Activated naive CD8-positive, alpha-beta T cell treated with anti-CD3 and anti-CD28 coated beads, Interleukin-2, amount 50 U/mL, for 16 hours (primary cell): ENCODE measurements around the gene SYP.
"Not testable (repeated sequence)": the region's sequence is repeated elsewhere in the genome, so short reads cannot be mapped to it uniquely, and the experiment has no call there.

ENCODE experiments used
- DNase-seq: peaks from one replicate; pipeline ENCODE4 v3.0.0-alpha.2; 2020; ENCODE audit warnings: low read depth, low spot score

The SYP gene

DNA sequence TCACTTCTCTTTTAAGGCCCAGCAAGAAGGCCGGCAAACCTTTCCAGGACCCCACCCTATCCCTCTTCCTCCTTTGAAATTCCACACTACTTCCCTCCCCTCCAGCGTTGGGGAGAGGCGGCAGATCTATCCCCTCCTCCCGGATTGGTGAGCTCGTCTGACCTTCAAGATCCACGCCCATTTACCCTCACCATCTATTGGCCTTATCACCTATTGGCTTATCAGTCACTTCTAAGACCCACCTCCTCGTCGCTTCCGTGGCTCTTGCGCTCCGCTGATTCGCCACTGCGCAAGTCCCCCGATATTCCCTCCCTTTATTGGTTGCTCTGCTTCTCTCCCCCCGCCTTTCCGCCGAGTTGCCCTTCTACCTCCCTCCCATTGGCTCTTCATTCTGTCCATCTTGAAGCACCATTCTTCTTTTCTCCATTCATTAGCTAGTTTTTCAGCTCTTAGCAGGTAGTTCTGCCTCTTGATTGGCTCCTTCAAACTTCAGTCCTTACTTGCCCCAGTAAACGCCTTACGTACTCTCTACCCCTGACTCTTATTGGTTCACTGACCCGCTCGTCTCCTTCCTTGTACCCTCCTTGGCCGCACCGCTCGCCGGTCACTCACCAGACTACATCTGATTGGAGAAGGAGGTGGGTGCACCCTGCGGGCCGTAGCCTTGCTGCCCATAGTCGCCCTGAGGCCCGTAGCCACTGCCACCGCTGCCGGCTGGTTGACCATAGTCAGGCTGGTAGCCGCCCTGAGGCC is 9.0 kb downstream of the SYP start:
- DNase-seq = peak; percentile 46

DNA sequence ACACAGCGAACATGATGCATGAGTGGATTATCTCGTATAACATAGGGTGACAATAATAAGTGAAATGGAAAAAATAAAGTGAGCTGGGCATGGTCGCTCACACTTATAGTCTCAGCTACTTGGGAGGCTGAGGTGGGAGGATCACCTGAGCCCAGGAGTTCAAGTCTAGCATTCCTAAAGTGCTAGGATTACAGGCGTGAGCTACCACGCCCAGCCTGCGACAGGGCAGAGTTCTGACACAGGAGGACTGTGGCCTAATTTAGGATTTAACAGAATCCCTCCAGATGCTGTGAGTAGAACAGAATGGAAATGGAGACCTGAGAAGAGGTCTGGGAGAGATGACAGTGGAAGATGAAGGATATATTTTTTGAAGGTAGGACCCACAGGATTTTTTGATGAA is 10.4 kb downstream of the SYP start:
- DNase-seq = no peak

DNA sequence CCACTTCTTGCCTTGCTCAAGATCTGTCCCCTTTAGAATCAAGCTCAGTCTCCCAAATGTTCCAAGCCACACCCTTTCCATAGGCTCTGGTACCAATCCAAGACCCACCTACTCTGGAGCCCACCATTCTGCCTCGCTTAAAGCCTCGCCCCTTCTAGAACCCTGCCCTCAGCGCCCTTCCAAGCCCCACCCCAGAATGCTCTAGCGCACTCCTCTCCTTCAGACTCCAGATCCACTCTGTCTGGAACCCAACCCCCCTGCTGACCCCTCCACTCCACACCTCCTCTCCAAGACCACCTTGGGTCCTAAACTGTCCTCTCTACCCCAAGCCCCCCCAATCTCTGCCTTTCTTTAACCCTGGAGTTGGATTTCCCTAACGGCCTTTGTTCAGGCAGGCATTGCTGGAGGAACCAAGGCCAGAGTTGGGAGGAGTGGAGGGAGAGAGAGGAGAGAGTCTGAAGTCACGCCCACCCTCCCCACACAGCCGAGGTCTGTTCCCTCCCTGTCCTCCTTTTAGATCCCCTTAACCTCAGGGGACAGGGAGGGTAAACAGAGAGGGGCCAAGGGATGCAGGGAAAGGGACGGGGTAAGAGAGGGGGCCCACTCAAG is 11.4 kb downstream of the SYP start:
- no peak for DNase-seq

DNA sequence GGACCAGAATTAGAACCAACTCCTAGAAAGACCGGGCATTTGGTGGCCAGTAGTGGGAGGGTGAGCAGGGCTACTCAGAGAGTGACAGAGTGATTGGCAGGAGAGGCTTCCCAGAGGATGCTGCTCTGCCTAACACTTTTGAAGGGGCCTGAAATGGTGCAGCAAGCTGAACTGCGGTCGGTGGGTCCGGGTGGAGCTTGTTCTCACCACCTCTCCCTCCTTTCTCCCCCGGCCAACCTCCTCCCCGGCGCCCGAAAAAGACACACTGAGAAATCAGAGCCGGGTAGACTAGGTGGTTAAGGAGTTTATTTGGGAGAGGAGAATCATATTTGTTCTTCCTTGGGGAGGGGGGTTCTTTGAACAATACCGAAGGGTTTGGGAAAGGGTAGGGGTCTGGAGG is 12.5 kb downstream of the SYP start:
- no peak for DNase-seq

DNA sequence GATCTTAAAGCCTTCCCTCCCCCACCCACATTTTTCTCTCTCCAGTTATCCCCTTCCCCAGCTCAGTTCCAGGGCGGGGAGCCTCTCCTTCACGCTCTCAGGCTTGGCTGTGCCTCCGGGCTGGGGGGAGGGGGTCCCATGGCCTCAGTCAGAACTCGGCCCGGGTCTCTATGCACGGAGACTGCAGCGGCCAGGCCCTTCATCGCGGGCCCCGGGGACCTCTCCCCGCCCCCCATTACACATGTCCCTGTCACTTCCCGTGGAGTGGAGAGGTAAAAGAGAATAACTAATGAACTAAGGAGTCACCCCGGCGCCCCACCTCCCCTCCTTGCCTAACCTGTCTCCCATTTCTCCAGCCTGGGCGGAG is 13.0 kb downstream of the SYP start:
- no peak for DNase-seq

DNA sequence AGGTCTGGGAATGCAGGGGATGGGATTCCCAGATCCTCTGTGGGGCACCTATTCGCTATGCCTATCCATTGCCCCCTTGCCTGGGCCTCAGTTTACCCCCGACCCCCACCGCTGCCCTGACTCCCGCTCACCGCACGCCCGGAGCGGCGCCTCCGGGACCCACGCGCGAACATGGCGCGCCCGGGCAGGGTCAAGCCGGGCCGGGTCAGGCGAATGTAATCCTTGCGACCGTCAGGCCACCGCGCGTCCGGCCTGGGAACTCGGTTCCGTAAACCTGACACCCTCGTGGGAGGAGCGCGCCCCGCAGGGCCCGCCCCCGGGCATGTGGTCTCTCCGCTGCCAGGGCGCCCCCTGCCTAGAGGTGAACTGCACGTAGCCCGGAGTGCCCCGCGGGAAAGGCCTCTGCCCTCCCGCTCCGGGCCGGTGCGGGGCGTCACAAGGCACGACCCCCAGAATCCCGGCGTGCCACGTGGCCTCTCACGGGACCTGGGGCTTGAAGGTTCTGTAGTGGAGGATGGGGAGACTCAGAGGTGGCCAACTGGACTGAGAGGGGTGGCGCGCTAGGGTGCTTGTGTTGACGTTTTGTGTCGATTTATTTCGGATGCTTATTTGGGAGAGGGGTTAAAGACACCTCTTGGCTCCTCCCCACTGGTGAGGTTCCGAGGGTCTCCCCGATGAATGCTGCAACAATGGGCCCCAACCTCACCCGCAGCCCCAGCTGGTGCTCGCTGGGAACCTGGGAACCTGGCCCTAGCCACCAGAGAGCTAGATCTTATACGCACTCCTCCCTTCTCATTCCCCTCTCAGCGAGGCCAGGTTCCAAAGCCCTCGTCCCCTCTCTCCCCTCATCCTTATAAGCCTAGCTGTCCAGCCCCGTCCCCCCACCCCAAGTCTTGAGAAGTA is 13.6 kb downstream of the SYP start, which contains the start of gene PRICKLE3:
PRICKLE3 (minus strand) TSS at position 249 of the 903 bp plus-strand sequence; CDS start at position 173, 76 bp downstream.
- no peak for DNase-seq

DNA sequence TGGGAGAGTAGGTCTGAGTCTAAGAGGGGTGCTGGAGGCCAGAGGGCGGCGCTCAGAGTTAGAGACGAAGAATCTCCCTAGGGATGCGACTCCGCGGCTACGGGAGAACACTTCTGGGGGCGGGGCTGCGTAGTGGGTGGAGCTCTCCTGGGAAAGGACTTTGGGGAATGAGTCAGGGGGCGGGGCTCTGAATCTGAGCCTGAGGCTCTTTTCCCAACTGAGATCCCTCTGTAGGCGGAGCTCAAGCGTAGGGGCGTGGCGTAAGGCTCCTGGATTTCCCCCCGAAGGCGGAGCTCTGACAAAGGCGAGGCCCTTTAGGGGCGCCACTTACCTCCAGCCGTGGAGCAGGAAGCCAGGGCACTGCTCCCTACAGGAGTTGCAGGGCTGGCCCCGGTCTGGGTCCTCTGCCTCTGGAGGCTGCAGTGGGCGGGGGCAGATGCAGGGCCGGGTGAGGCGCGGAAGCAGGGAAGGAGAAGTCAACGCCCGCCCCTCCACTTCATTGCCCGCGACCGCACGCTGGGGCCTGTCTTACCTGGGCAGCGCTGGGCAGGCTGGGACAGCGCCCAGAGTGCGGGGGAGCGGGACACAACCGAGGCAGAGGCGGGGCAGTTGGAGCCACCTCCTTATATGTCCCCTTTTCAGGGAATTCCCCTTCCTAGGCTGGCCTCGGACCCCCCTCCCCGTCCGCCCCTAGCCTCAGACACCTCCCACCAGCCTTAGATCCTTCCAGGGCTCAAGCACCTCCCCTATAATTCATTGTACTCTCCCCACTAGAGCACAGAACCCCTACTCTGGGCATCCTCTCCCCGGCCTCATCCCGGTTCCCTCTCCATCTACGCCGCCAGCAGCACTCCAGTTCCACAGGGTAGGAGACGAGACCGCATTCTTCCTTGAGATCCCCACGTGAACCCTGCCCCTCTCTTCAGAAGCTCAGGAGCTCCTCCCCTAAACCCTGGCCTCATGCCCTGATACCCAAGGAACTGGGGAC is 15.4 kb downstream of the SYP start:
- no peak for DNase-seq

DNA sequence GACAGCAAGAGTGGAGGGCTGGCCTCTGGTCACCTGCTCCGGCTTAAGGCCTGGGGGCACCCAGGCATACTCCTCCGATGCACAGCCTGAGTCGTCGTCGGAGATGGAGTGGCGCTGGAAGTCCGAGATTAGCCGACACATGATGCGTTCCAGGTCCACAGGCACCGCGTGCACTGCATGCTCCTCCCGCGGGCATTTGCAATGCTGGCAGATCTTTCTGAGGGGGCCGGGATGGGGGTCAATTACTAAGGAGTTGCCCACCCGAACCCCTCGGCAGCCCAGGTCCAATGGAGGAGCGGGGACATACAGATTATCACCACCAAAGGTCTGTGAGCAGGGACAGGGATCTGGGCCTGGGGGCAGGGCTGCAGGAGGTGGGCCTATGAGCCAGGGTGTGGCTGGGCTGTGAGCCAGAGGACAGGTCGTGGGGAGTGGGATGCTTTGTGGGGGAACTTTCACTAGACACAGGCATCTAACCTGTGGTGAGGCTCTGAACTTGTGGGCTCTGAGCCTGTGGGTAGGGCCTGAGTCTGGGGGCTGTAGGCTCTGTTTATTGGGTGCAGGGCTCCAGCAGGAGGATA is 16.2 kb downstream of the SYP start:
- no peak for DNase-seq

DNA sequence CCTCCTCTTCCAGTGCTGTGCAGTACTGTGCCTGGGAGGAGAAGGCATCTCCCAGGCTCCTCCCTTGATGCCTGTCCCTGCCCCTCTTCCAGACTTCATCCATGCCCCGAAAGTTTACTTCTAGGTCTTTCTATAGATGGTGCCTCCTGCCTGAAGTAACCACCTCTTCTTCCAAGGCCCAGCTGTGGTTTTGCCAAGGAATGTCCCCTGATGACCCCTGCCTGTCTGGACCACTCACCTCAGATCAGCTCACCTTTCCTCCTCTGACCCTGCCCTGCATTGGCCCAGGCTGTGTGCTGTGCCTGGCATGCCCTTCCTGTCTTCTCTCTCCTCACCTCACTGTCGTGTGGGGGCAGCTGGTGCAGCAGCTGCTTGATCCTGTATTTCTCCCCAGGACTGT is 20.6 kb downstream of the SYP start:
- DNase-seq = no peak

DNA sequence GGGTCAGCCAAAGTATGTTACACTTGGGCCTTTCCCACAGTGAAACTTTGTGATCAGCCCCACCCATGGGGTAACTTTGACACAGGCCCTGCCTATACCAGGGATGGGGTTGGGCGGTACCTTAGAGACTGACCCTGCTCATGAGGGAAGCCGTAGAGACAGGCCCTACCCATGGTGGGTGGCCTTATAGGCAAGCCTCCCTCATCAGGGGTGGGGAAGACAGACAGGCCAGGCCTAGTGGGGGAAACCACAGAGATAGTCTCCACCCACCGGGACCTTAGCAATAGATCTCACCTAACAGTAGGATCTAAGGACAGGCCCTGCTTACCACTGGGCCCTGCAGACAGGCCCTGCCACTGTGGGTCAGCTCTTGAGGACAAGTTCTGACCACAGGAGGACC is 21.5 kb downstream of the SYP start:
- DNase-seq = no peak

DNA sequence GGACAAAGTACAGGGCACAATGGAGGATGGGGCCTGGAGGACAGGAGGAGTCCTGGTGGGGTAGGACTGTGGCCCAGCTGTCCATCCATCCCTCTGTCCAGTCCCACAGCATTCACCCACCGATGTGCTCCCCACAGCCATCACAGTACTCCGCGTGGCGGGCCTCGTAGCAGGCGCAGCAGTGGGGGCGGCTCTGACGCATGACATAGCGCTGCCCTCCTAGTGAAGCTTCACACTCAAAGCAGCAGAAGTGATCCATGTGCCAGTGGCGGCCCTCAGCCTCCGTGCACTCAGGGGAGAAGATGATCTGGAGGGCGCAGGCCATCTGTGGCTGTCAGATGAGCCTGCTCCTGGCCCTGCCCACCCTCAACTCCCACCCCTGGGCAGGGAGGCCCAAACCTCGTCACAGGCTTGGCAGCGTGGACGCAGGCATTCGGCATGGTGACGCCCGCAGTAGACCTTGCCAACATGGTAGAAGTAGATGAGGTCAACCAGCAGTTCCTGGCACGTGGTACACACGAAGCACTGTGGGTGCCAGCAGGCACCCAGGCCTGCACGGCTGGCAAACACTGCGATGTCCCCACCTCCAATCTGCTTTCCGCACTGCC is 22.0 kb downstream of the SYP start:
- no peak for DNase-seq

DNA sequence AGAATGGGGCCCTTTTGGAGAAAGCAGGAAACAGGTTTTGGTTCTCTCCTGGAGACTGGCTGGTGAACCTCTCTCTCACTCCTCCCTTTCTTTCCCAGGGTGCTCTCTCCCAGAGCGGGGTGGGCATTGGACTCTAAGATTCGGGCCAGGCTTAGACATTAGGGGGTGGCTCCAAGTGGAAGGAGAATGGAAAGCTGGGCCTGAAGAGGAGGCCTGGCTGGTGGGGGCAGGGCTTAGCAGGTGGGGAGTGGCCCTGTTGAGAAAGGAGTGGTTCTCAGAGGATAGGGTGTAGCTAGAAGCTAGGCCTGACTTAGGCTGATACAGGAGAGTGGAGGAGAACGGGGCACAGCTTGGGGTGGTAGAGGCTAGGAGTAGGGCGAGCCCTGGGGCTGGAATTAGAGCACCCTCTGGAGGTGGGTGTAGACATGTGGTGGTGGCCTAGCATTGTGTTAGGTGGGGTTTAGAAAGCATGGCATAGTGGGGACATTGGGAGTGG is 22.6 kb downstream of the SYP start:
- DNase-seq = no peak

DNA sequence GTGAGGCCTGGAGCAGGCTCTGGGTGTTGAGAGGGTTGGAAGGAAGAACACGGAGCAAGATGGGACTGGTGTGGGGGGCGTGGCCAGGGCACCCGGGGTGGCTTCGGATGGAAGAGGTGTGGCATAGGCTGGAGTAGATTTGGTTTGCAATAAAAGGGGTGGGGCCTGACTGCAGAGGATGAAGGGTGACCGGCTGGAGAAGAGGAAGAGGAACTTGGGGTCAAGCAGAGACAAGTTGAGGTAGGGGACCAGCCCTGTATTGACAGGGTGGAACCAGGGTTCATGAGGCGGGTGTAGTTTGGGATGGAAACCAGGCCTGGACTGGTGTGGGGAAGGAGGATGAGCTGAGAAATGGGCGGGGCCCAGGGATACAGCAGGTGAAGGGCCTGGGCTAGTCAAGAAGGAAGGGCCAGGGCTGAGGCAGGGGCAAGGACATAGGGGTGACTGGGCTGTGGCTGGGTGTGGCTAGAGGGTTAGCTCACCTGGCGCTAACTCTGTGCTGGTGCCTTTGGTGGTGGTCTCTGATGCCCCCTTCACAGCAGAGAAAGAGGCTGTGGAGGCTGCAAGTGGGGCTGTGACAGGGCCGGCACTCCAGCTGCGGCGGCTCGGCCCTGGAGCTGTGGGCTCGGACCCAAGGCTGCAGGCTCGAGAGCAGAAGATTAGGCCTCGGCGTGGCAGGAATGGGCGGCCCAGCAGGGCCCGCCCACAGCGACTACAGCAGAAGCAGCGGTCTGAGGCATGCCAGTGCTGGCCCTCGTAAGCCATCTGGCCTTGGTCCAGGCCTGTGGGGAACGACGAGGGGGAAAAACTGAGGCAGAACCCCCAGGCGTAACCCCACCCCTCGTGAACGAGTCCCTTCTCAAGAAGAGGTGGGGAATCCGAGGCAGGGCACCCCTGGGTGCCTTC is 23.3 kb downstream of the SYP start:
- no peak for DNase-seq

DNA sequence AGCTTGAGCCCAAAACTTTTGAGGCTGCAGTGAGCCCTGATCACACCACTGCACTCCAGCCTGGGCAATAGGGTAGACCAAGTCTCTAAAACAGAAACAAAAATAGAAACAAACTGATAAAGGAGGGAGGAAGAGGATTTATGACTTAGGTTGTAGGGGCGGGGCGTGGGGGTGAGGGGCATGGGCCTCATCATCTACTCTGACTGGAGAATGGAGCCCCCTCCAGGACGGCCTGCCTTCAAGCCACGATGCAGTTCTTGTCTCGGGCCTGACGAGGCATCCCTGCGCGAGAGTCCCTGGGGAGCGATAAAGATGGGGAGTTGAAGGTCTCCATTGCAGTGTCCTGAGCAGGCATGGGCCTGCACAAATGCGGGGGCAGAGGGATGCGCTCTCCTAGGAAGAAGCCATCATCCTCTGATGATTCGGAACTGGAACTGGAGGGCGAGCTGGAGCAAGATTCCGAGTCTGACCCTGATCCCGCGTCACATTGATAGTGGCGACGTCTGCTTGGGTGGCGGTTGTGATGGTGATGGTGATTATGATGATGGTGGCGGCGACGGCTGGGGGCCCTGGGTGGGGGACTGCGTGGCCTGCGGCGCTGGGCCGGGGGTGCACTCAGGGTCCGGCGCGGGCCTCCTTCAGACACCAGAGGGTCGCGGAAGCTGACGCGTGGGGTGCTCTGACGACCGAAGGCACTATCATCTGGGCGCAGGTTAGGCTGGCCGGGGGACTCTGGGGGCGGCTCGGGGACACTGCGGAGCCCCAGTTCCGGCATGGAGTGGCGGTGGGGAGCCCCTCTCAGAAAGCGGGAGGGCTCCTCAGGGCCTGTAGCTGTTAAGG is 24.3 kb downstream of the SYP start:
- DNase-seq = no peak

DNA sequence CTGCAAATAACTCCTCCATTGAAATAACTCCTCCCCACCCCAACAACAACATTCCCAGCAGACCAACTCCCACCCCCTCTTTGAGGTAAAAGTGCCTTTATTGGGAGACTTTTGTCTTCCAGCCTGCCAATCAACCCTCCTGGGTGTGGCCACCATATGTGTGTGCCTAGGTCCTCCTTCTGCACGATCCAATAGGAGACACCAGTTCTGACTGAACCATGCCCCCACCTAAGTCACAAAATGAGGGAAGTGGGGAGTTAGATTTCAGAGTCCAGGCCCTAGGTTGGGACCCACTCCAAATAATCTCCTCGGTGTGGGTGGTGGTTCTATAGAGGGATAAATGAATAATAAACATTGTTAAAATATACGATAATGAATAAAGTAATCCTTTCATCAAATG is 25.3 kb downstream of the SYP start:
- no peak for DNase-seq

DNA sequence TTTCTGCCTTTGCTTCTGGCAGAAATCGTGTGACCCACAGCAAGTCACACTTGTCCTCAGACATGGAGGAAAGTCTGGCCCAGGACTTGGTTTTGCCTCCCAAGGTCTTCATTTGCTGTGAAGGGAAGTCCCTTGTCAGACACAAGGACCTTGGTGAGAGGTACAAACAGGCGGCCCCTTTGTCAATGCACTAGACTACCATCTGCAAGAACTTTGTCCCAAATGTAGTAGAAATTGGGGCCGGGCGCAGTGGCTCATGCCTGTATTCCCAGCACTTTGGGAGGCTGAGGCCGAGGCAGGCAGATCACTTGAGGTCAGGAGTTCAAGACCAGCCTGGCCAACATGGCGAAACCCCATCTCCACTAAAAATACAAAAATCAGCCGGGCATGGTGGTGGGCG is 26.4 kb downstream of the SYP start:
- DNase-seq = not testable (repeated sequence)

DNA sequence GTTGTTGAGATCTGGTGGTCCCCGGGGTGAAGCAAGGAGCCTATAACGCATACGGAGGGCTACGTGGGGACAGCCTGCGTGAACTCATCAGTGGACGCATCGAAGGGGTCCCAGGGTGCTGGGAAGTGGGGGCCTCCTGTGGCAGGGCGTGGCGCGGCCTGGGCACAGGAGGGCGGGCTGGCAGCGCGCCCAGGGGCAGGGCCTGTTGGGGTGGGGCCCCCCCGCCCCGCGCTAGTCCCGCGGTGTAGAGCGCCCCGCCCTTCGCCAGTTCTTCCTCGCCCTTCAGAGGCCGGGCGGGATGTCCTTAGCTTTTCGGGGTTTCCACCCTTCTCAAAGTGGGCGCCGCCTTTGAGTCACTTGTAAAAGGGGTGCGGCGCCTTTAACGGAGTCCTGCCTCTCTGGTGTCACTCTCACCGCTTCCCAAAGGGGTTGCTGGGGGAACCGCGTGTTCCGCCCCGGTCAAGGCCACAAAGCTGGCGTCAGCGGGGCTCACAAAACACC is 27.7 kb downstream of the SYP start:
- no peak for DNase-seq

DNA sequence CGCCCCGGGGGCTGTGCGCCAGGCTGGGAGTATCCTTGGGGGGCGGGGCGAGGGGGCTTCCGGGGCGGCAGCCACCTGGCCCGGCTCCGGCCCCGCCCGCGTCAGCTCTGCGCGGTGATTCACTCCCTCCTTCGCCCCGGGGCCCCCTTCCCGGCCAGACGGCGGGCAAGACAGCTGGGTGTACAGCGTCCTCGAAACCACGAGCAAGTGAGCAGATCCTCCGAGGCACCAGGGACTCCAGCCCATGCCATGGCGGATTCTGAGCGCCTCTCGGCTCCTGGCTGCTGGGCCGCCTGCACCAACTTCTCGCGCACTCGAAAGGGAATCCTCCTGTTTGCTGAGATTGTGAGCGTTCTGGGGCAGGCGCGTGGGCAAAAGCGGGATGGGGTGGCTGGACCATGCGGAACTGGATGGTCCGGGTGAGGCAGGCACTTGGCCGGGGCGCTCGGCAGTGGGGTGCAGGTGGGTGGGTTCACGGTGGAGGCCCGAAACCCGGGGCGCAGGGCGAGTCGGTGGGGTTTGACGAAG is 28.2 kb downstream of the SYP start, which contains the start of gene PLP2:
PLP2 (plus strand) TSS at position 147 of the 528 bp plus-strand sequence; CDS start at position 250, 103 bp downstream.
- peak; percentile 38 for DNase-seq
